K562 (cell line): ENCODE data around the gene POLR2L. TPM values are rescaled to one million over a fixed set of nuclear protein-coding genes. Genes with fewer than 3 reads are reported as not detected.

Experiments
- BCLAF1 ChIP-seq, 2 experiments: fragments of 450-650 bp in 1 of 2; IDR thresholded peaks; 2 replicates each; pipeline ENCODE4 v1.6.1; 2011 to 2017; ENCODE audit warnings: low read depth in 2 of 2, antibody characterized with exemption in 1 of 2, borderline replicate concordance in 1 of 2, low read length in 1 of 2, mild to moderate bottlenecking in 1 of 2, mixed read lengths in 1 of 2; ENCODE audit not compliant: control insufficient read depth in 1 of 2
- CBX1 ChIP-seq: sonication (generic); IDR thresholded peaks from 2 replicates; pipeline ENCODE4 v1.6.1; 2016; ENCODE audit warnings: antibody characterized with exemption, low read depth, mild to moderate bottlenecking
- CCAR2 ChIP-seq: fragments of 200-400 bp; formaldehyde crosslinking; IDR thresholded peaks from 2 replicates; pipeline ENCODE4 v1.6.1; 2017; ENCODE audit warnings: mild to moderate bottlenecking, low read depth, low read length
- DPF2 ChIP-seq: fragments of 450-650 bp; IDR thresholded peaks from 2 replicates; pipeline ENCODE4 v1.6.1; 2016
- HDGF ChIP-seq: fragments of 450-650 bp; IDR thresholded peaks from 2 replicates; pipeline ENCODE4 v1.6.1; 2016
- MECOM ChIP-seq: fragments of 250-450 bp; sonication (Bioruptor Pico); IDR thresholded peaks from 2 replicates; pipeline ENCODE4 v1.8.0; 2022; ENCODE audit warnings: inconsistent platforms
- MEF2D ChIP-seq: conservative IDR thresholded peaks from 2 replicates; pipeline ENCODE4 v1.6.1; 2016; ENCODE audit warnings: low read depth, missing genetic modification characterization, missing compliant biosample characterization
- NR4A1 ChIP-seq, 2 experiments: fragments of 250-450 bp in 1 of 2; fragments of 450-650 bp in 1 of 2; sonication (Bioruptor Pico) in 1 of 2; IDR thresholded peaks; 2 replicates each; pipeline versions ENCODE4 v1.4.0 to v1.6.1; 2016 to 2020; ENCODE audit warnings: mild to moderate bottlenecking in 2 of 2, missing compliant biosample characterization in 1 of 2, missing genetic modification characterization in 1 of 2, moderate library complexity in 1 of 2
- TARDBP ChIP-seq: fragments of 450-650 bp; IDR thresholded peaks from 2 replicates; pipeline ENCODE4 v1.6.1; 2016
- ZNF316 ChIP-seq: fragments of 450-650 bp; IDR thresholded peaks from 2 replicates; pipeline ENCODE4 v1.6.1; 2016
- polyA plus RNA-seq, 8 experiments: library from polyadenylated mRNA; depleted of rRNA in 4 of 8; stranded (reverse) in 5 of 8; unstranded in 3 of 8; fragments of >200 nt; fragmentation: Nextera tagmentation in 2 of 8; fragmentation: Illumina TruSeq in 1 of 8; extraction: Ambion mirVana in 2 of 8; extraction: Trizol in 1 of 8; gene quantifications; 2 replicates each; pipeline versions ENCODE4 v1.2.1 to v1.2.3, GENCODE V29; 2011 to 2014; ENCODE audit warnings: inconsistent platforms in 1 of 8, missing spikeins in 1 of 8
- total RNA-seq, 7 experiments: library from RNA; depleted of rRNA in 6 of 7; stranded (reverse); fragments of >200 nt in 6 of 7; fragmentation: Illumina TruSeq in 2 of 7; extraction: Trizol in 2 of 7; gene quantifications; 2 replicates each; pipeline versions ENCODE4 v1.2.1 to v1.2.3, GENCODE V29; 2011 to 2021; ENCODE audit warnings: low replicate concordance in 1 of 7
- TF ChIP-seq, protein P1 (sequence below): sonication (generic); formaldehyde crosslinking; IDR thresholded peaks from 2 replicates; pipeline ENCODE4 v1.8.0; 2023; ENCODE audit warnings: mild to moderate bottlenecking, missing genetic modification reagents

The POLR2L gene
- total and polyA plus RNA-seq, 9 of the 15 experiments (the other 6 are each of a cell fraction or from before 2014, with no cell fraction given), result 38.3 to 688 (median 108) TPM

- TF ChIP-seq CBX1, result no peak
- TF ChIP-seq MECOM (CRISPR knock-in tag), result no peak
- no peak for TF ChIP-seq BCLAF1 (IDR thresholded peaks at IDR 0.05; ENCODE audit: borderline replicate concordance in 1 of 2, control insufficient read depth in 1 of 2, low read depth in 2 of 2, low read length in 1 of 2)
- TF ChIP-seq NR4A1 (CRISPR knock-in tag; IDR thresholded peaks at IDR 0.05), result no peak
- TF ChIP-seq NR4A1 (tag; IDR thresholded peaks at IDR 0.05), result no peak
- no peak for TF ChIP-seq TARDBP
- no peak for TF ChIP-seq CCAR2
- TF ChIP-seq, protein P1, sequence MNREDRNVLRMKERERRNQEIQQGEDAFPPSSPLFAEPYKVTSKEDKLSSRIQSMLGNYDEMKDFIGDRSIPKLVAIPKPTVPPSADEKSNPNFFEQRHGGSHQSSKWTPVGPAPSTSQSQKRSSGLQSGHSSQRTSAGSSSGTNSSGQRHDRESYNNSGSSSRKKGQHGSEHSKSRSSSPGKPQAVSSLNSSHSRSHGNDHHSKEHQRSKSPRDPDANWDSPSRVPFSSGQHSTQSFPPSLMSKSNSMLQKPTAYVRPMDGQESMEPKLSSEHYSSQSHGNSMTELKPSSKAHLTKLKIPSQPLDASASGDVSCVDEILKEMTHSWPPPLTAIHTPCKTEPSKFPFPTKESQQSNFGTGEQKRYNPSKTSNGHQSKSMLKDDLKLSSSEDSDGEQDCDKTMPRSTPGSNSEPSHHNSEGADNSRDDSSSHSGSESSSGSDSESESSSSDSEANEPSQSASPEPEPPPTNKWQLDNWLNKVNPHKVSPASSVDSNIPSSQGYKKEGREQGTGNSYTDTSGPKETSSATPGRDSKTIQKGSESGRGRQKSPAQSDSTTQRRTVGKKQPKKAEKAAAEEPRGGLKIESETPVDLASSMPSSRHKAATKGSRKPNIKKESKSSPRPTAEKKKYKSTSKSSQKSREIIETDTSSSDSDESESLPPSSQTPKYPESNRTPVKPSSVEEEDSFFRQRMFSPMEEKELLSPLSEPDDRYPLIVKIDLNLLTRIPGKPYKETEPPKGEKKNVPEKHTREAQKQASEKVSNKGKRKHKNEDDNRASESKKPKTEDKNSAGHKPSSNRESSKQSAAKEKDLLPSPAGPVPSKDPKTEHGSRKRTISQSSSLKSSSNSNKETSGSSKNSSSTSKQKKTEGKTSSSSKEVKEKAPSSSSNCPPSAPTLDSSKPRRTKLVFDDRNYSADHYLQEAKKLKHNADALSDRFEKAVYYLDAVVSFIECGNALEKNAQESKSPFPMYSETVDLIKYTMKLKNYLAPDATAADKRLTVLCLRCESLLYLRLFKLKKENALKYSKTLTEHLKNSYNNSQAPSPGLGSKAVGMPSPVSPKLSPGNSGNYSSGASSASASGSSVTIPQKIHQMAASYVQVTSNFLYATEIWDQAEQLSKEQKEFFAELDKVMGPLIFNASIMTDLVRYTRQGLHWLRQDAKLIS (CRISPR knock-in tag), result no peak
- TF ChIP-seq DPF2, result peak; percentile 50; the same call in 1 of the 2 replicates
- 0 out of 2 replicates have a peak, but pooled peaks have one; percentile 13 for TF ChIP-seq ZNF316
- 0 out of 2 replicates have a peak, but pooled peaks have one; percentile 31 for TF ChIP-seq MEF2D (tag)
- 0 out of 2 replicates have a peak, but pooled peaks have one; percentile 29 for TF ChIP-seq HDGF
Measured at GRCh38 chr11:833849-834311, 8.4 kb downstream of the POLR2L start (continued).
